Right lobe of liver (tissue), 4 donors: Measurements from ENCODE around the gene RMRP.

Experiments used
- POLR2A ChIP-seq: fragments of 450-650 bp; IDR thresholded peaks from one replicate; pipeline ENCODE4 v1.6.1; 2017; ENCODE audit warnings: antibody characterized with exemption, mild to moderate bottlenecking
- TF ChIP-seq, protein P1 (sequence below), 4 donors: fragments of 200-600 bp in 3 of 4; fragments of 450-650 bp in 1 of 4; IDR thresholded peaks; one replicate each; pipeline versions ENCODE4 v1.5.1 to v1.8.0; 2016 to 2022; ENCODE audit warnings: antibody characterized with exemption in 4 of 4, mild to moderate bottlenecking in 2 of 4
- donor health status: DM: no; HTN: no; CAD: no.
- donor health status: DM: no; HTN: no; CAD: no.
- donor health status: DM: no; HTN: yes; CAD: no.

- TF ChIP-seq, protein P1, sequence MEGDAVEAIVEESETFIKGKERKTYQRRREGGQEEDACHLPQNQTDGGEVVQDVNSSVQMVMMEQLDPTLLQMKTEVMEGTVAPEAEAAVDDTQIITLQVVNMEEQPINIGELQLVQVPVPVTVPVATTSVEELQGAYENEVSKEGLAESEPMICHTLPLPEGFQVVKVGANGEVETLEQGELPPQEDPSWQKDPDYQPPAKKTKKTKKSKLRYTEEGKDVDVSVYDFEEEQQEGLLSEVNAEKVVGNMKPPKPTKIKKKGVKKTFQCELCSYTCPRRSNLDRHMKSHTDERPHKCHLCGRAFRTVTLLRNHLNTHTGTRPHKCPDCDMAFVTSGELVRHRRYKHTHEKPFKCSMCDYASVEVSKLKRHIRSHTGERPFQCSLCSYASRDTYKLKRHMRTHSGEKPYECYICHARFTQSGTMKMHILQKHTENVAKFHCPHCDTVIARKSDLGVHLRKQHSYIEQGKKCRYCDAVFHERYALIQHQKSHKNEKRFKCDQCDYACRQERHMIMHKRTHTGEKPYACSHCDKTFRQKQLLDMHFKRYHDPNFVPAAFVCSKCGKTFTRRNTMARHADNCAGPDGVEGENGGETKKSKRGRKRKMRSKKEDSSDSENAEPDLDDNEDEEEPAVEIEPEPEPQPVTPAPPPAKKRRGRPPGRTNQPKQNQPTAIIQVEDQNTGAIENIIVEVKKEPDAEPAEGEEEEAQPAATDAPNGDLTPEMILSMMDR (IDR thresholded peaks at IDR 0.05): no peak
- TF ChIP-seq POLR2A: no peak
These were observed 4.0 kb upstream of the RMRP start for GRCh38 chr9:35661756-35662350.
